K562 (cell line): ENCODE data around the gene SIK3. TPM values are rescaled to one million over a fixed set of nuclear protein-coding genes. Genes with fewer than 3 reads are reported as not detected.

Experiments used
- ATAC-seq: fragments of 200-7000 bp; cut with Tn5 transposase; 3 replicates; pipeline ENCODE4 v1.9.1; 2020; ENCODE audit warnings: moderate library complexity
- BruUV-seq: library from RNA; stranded (reverse); fragments of 400-500 nt; replicated peaks from 2 replicates; lab custom pipeline; 2021; lab: Mats Ljungman, UMichigan
- CTCF ChIA-PET: fragments of 300-600 bp; formaldehyde crosslinking; extraction: SDS; loops from one replicate; lab custom pipeline; 2021; ENCODE audit warnings: low intra/inter-chr PET ratio; lab: Yijun Ruan, JAX
- POLR2A ChIA-PET: fragments of 300-600, 350-650 bp; sonication (Branson Sonifier 250); formaldehyde crosslinking; extraction: SDS; loops from one replicate; lab custom pipeline; 2021; ENCODE audit warnings: antibody characterized with exemption, inconsistent platforms; lab: Yijun Ruan, JAX
- DNase-seq, 4 experiments: peaks; one replicate each; pipeline versions ENCODE4 v3.0.0 to v3.0.0-alpha.2; 2011 to 2018; ENCODE audit warnings: low spot score in 3 of 4, mixed read lengths in 3 of 4; ENCODE audit errors: extremely low read depth in 1 of 4
- FAIRE-seq: peaks from 2 replicates; lab custom pipeline; 2011; peaks lifted over from hg19 to GRCh38; lab: Jason Lieb, UNC
- H2AFZ ChIP-seq: 2 replicates; pipeline ENCODE4 v1.6.0; 2011; ENCODE audit warnings: low read depth, low read length, control low read depth, inconsistent platforms
- H3K27ac ChIP-seq: fragments of 200-600 bp; 3 replicates; pipeline ENCODE4 v1.8.0; 2011; ENCODE audit warnings: low read depth, mild to moderate bottlenecking, control low read depth, inconsistent platforms, low read length, moderate library complexity, mixed read lengths; ENCODE audit errors: extremely low read depth
- H3K27me3 ChIP-seq, 2 experiments: fragments of 300-600 bp in 1 of 2; 2 replicates in 1 of 2; 3 replicates in 1 of 2; pipeline versions ENCODE4 v1.6.0 to v1.8.0; 2011; ENCODE audit warnings: inconsistent platforms in 2 of 2, low read length in 2 of 2, mild to moderate bottlenecking in 1 of 2, mixed read lengths in 1 of 2, moderate library complexity in 1 of 2; ENCODE audit not compliant: control insufficient read depth in 2 of 2, insufficient read depth in 2 of 2
- H3K36me3 ChIP-seq: fragments of 300-600 bp; 3 replicates; pipeline ENCODE4 v1.8.0; 2011; ENCODE audit warnings: mild to moderate bottlenecking, low read length, inconsistent platforms; ENCODE audit not compliant: control insufficient read depth, insufficient read depth
- H3K4me1 ChIP-seq, 2 experiments: fragments of 200-600 bp in 1 of 2; replicated peaks in 1 of 2; 2 replicates in 1 of 2; 3 replicates in 1 of 2; pipeline versions ENCODE4 v1.5.1 to v1.8.0; 2011; ENCODE audit warnings: inconsistent platforms in 2 of 2, low read length in 2 of 2, mild to moderate bottlenecking in 1 of 2, mixed read lengths in 1 of 2, moderate library complexity in 1 of 2; ENCODE audit not compliant: control insufficient read depth in 2 of 2, insufficient read depth in 2 of 2
- H3K4me2 ChIP-seq: 2 replicates; pipeline ENCODE4 v1.6.1; 2011; ENCODE audit warnings: low read length, control low read depth, inconsistent platforms, mixed read lengths; ENCODE audit not compliant: insufficient read depth
- H3K4me3 ChIP-seq: fragments of 200-600 bp; sonication (generic), shearing (Covaris generic); 2 replicates; pipeline ENCODE4 v1.5.1; 2016; ENCODE audit warnings: control low read depth, inconsistent platforms
- H3K79me2 ChIP-seq: fragments of 200-600 bp; 3 replicates; pipeline ENCODE4 v1.8.0; 2011; ENCODE audit warnings: low read length, inconsistent platforms; ENCODE audit not compliant: control insufficient read depth, insufficient read depth
- H3K9ac ChIP-seq, 2 experiments: 2 replicates each; pipeline versions ENCODE4 v1.6.0 to v1.6.1; 2011; ENCODE audit warnings: low read depth in 2 of 2, low read length in 2 of 2, control low read depth in 1 of 2, inconsistent platforms in 1 of 2, mild to moderate bottlenecking in 1 of 2, mixed read lengths in 1 of 2; ENCODE audit not compliant: insufficient read depth in 1 of 2
- H3K9me1 ChIP-seq: one replicate; pipeline ENCODE4 v1.6.0; 2011; ENCODE audit warnings: inconsistent platforms, mild to moderate bottlenecking, low read length, moderate library complexity; ENCODE audit not compliant: control insufficient read depth, insufficient read depth
- H3K9me3 ChIP-seq: replicated peaks from 2 replicates; pipeline ENCODE4 v1.5.1; 2011; ENCODE audit warnings: low read depth, low read length, inconsistent platforms; ENCODE audit not compliant: control insufficient read depth, insufficient read depth
- H4K20me1 ChIP-seq: replicated peaks from 2 replicates; pipeline ENCODE4 v1.6.1; 2011; ENCODE audit warnings: low read length, inconsistent platforms, mixed read lengths; ENCODE audit not compliant: control insufficient read depth, insufficient read depth
- ATF4 ChIP-seq: fragments of 450-650 bp; formaldehyde crosslinking; IDR thresholded peaks from 2 replicates; pipeline ENCODE4 v1.4.0; 2022; ENCODE audit warnings: mild to moderate bottlenecking, moderate library complexity
- HDAC2 ChIP-seq: fragments of 450-650 bp; IDR thresholded peaks from 2 replicates; pipeline ENCODE4 v1.6.1; 2016; ENCODE audit warnings: mild to moderate bottlenecking
- HDAC3 ChIP-seq: fragments of 450-650 bp; IDR thresholded peaks from 2 replicates; pipeline ENCODE4 v1.6.1; 2018; ENCODE audit warnings: borderline replicate concordance, mild to moderate bottlenecking, moderate library complexity; ENCODE audit not compliant: partially characterized antibody
- PHF20 ChIP-seq: fragments of 450-650 bp; IDR thresholded peaks from 2 replicates; pipeline ENCODE4 v1.6.1; 2018; ENCODE audit not compliant: partially characterized antibody
- PHF8 ChIP-seq: fragments of 200-600 bp; sonication (generic); IDR thresholded peaks from 2 replicates; pipeline ENCODE4 v1.6.1; 2012; ENCODE audit warnings: mixed run types, mild to moderate bottlenecking, inconsistent platforms, low read length, moderate library complexity, borderline replicate concordance
- PML ChIP-seq: IDR thresholded peaks from 2 replicates; pipeline ENCODE4 v1.6.1; 2012; ENCODE audit warnings: low read length, inconsistent platforms
- RREB1 ChIP-seq: fragments of 250-450 bp; sonication (Bioruptor Pico); IDR thresholded peaks from 2 replicates; pipeline ENCODE4 v1.4.0; 2020
- ZNF407 ChIP-seq: fragments of 450-650 bp; IDR thresholded peaks from 2 replicates; pipeline ENCODE4 v1.6.1; 2016; ENCODE audit warnings: low read depth
- WGBS: fragments of 100-300 bp; shearing (Covaris generic); methylation state at CpG from one replicate; pipeline ENCODE4 v1.1.6; 2016; ENCODE audit warnings: low coverage, mixed read lengths; ENCODE audit not compliant: insufficient coverage; ENCODE audit errors: missing lambda C conversion rate; 5-methylcytosine and 5-hydroxymethylcytosine counted together
- in situ Hi-C: fragments of 300-500 bp; cut with MboI; formaldehyde crosslinking; loops from 4 replicates; pipeline ENCODE4 v1.15.0; 2018; ENCODE audit warnings: inconsistent platforms, mixed read lengths
- intact Hi-C: fragments of 100-400 bp; cut with micrococcal nuclease; formaldehyde crosslinking; loops from 2 replicates; pipeline ENCODE4 v1.14.2; 2022
- polyA plus RNA-seq, 8 experiments: library from polyadenylated mRNA; depleted of rRNA in 4 of 8; stranded (reverse) in 5 of 8; unstranded in 3 of 8; fragments of >200 nt; fragmentation: Nextera tagmentation in 2 of 8; fragmentation: Illumina TruSeq in 1 of 8; extraction: Ambion mirVana in 2 of 8; extraction: Trizol in 1 of 8; gene quantifications; 2 replicates each; pipeline versions ENCODE4 v1.2.1 to v1.2.3, GENCODE V29; 2011 to 2014; ENCODE audit warnings: inconsistent platforms in 1 of 8, missing spikeins in 1 of 8
- total RNA-seq, 7 experiments: library from RNA; depleted of rRNA in 6 of 7; stranded (reverse); fragments of >200 nt in 6 of 7; fragmentation: Illumina TruSeq in 2 of 7; extraction: Trizol in 2 of 7; gene quantifications; 2 replicates each; pipeline versions ENCODE4 v1.2.1 to v1.2.3, GENCODE V29; 2011 to 2021; ENCODE audit warnings: low replicate concordance in 1 of 7

SIK3 gene
- total and polyA plus RNA-seq, 9 of the 15 experiments (the other 6 are each of a cell fraction or from before 2014, with no cell fraction given): 1.6 to 21.6 (median 8.0) TPM

GRCh38 chr11:117100556-117100955 is 2.3 kb upstream of the SIK3 start:
- ChIA-PET POLR2A (no interaction called here), CTCF (no interaction called here)
- in situ Hi-C loops (loop anchor here (5.0 to 10.0 kb wide), 3 partner anchors 218 to 366 kb away; partner anchors contain the start of gene ZPR1), intact Hi-C loops (no loop called here)
- peaks cover 14% of the 10 kb centered on the region for H4K20me1 ChIP-seq
- no peaks in the 10 kb centered on the region for H3K27me3 ChIP-seq
- BruUV-seq: no TSS peak
- peaks cover 22% of the 10 kb centered on the region in 2 experiments for H3K4me1 ChIP-seq
- no peak for FAIRE-seq
- no peak for DNase-seq
- no peaks in the 10 kb centered on the region for H3K9me1 ChIP-seq
- H3K9me3 ChIP-seq: no peaks in the 10 kb centered on the region
- no peak overlapping the region for H3K9ac ChIP-seq
- no peak overlapping the region for H3K4me2 ChIP-seq
- no peak for ATAC-seq
- no peaks in the 10 kb centered on the region; the same call in 2 of the 3 replicates for H3K36me3 ChIP-seq
- 65% methylated on average over 3 of the region's 3 CpGs for WGBS
- no peak overlapping the region for H2AFZ ChIP-seq
- H3K27ac ChIP-seq: no peak overlapping the region
- no peak overlapping the region for H3K4me3 ChIP-seq
- H3K79me2 ChIP-seq: peaks cover 25% of the 10 kb centered on the region
- TF ChIP-seq PHF20 (no peak), RREB1 (CRISPR knock-in tag) (no peak), HDAC3 (no peak), ZNF407 (no peak), PML (no peak), PHF8 (no peak), HDAC2 (no peak), ATF4 (CRISPR knock-in tag) (no peak)
